ENCODE results near the gene MROH8. TPM values are rescaled to one million over a fixed set of nuclear protein-coding genes. Genes with fewer than 3 reads are reported as not detected.

MROH8 gene
- total and polyA plus RNA-seq, 2 experiments from 2014 or later, result 0.63 to 0.68 TPM

GRCh38 chr20:37152284-37152683, 27.1 kb downstream of the MROH8 start:
- Mint-ChIP-seq H3K4me1 (no peaks in the 10 kb centered on the region), H3K27ac (no peak overlapping the region), H3K9me3 (peaks cover 12% of the 10 kb centered on the region), H3K4me3 (no peak overlapping the region), H3K27me3 (ENCODE audit: insufficient read depth, low read depth, poor library complexity) (peaks cover 4% of the 10 kb centered on the region), H3K36me3 (ENCODE audit: low read depth) (peaks cover 3% of the 10 kb centered on the region; the same call in 1 of the 3 replicates)
- H2AFZ ChIP-seq, result no peak overlapping the region
- ATAC-seq (no peak), DNase-seq (ENCODE audit: low spot score) (no peak)
- H3F3A ChIP-seq (replicated peaks; ENCODE audit: low read depth), result no peaks in the 10 kb centered on the region
- TF ChIP-seq POLR2AphosphoS5 (IDR thresholded peaks at IDR 0.05; ENCODE audit: low read depth) (no peak), EZH2phosphoT487 (IDR thresholded peaks at IDR 0.05; ENCODE audit: unreplicated experiment) (no peak), JUNB (IDR thresholded peaks at IDR 0.05; ENCODE audit: unreplicated experiment) (no peak), CREB1 (CRISPR knock-in tag; IDR thresholded peaks at IDR 0.05; ENCODE audit: low read depth) (no peak), NANOG (IDR thresholded peaks at IDR 0.05; ENCODE audit: borderline replicate concordance) (no peak), STAT1 (IDR thresholded peaks at IDR 0.05; ENCODE audit: unreplicated experiment) (no peak)
- H3K79me2 ChIP-seq (replicated peaks; ENCODE audit: insufficient read depth), result no peaks in the 10 kb centered on the region
- no peaks in the 10 kb centered on the region for H3K4me1 ChIP-seq (ENCODE audit: insufficient read depth)
- no peaks in the 10 kb centered on the region for H3K9me2 ChIP-seq (ENCODE audit: insufficient read depth)
- H3K36me3 ChIP-seq (ENCODE audit: insufficient read depth), result no peaks in the 10 kb centered on the region
- no peak overlapping the region for H3K4me3 ChIP-seq
- no peaks in the 10 kb centered on the region for H4K20me1 ChIP-seq (replicated peaks; ENCODE audit: insufficient read depth)
- H3K27ac ChIP-seq (ENCODE audit: low read depth), result no peak overlapping the region
- H3K27me3 ChIP-seq (ENCODE audit: insufficient read depth), result no peaks in the 10 kb centered on the region
- H3K4me2 ChIP-seq, result no peak overlapping the region

- H3K9me2 ChIP-seq (ENCODE audit: insufficient read depth), result no peaks in the 10 kb centered on the region
- H3K4me1 ChIP-seq (ENCODE audit: insufficient read depth), result no peaks in the 10 kb centered on the region
- no peak overlapping the region for H3K4me2 ChIP-seq
- no peaks in the 10 kb centered on the region for H3K36me3 ChIP-seq (ENCODE audit: insufficient read depth)
- Mint-ChIP-seq H3K4me3 (no peak overlapping the region), H3K27me3 (ENCODE audit: insufficient read depth, low read depth, poor library complexity) (peaks cover 4% of the 10 kb centered on the region), H3K36me3 (ENCODE audit: low read depth) (peaks cover 3% of the 10 kb centered on the region; the same call in 1 of the 3 replicates), H3K27ac (no peak overlapping the region), H3K4me1 (no peaks in the 10 kb centered on the region), H3K9me3 (peaks cover 12% of the 10 kb centered on the region)
- no peak overlapping the region for H2AFZ ChIP-seq
- H3F3A ChIP-seq (replicated peaks; ENCODE audit: low read depth), result no peaks in the 10 kb centered on the region
- H3K27me3 ChIP-seq (ENCODE audit: insufficient read depth), result no peaks in the 10 kb centered on the region
- H3K79me2 ChIP-seq (replicated peaks; ENCODE audit: insufficient read depth), result no peaks in the 10 kb centered on the region
- H3K4me3 ChIP-seq, result no peak overlapping the region
- no peak overlapping the region for H3K27ac ChIP-seq (ENCODE audit: low read depth)
- H4K20me1 ChIP-seq (replicated peaks; ENCODE audit: insufficient read depth), result no peaks in the 10 kb centered on the region
- DNase-seq (ENCODE audit: low spot score), result no peak
- ATAC-seq, result no peak
- TF ChIP-seq EZH2phosphoT487 (IDR thresholded peaks at IDR 0.05; ENCODE audit: unreplicated experiment) (no peak), REST (IDR thresholded peaks at IDR 0.05; ENCODE audit: unreplicated experiment) (no peak), CREB1 (CRISPR knock-in tag; IDR thresholded peaks at IDR 0.05; ENCODE audit: low read depth) (no peak), POLR2AphosphoS5 (IDR thresholded peaks at IDR 0.05; ENCODE audit: low read depth) (no peak), NANOG (IDR thresholded peaks at IDR 0.05; ENCODE audit: borderline replicate concordance) (no peak), ETS1 (IDR thresholded peaks at IDR 0.05) (no peak), CTCF (conservative IDR thresholded peaks at IDR 0.05; ENCODE audit: low read depth in 2 of 2) (no peak), EZH2 (IDR thresholded peaks at IDR 0.05; ENCODE audit: low read depth, unreplicated experiment) (no peak), STAT1 (IDR thresholded peaks at IDR 0.05; ENCODE audit: unreplicated experiment) (no peak), ZNF331 (CRISPR knock-in tag; IDR thresholded peaks at IDR 0.05; ENCODE audit: low read depth) (no peak)
These were observed 27.8 kb downstream of the MROH8 start for GRCh38 chr20:37151529-37151928.
